ENCODE results near the gene DPY30.

DPY30 gene

DNA sequence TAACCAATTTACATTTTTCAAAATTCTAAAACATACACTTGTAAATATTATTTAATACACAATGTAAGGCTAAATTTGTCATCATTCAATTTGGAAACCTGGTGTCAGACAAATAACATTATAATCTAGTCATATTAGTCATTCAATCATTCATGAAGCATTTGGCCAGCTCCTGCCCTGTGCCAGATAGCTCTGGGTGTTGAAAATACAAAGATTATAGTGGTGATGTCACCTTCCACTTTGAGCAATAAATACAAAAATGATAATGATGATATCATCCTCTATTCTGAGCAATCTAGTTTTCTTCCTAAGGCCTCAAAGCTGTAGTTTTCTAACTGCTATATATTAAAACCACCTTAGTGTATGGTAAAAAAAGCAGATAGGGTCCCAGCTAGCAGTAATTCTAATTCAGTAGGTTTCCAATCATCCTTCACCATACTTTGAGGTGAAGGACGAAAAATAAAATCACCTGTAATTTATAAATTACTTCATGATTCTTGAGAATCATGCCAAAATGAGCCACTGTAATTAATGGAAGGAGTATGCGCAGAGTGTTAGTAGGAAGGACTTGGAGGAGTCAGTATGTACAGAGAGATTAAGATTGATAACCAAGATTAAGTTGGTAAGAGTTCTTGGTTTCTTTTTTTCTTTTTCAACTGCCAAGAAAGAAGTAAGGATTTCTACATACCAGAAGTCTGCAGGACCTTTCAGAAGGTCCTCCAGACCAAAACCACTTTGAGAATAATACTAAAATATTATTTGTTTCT, 52.0 kb downstream of the DPY30 start:
- Histone ChIP-seq H3K27ac (ENCODE audit: low read depth, low read length) (no peak overlapping the region), H4K20me1 (ENCODE audit: low read depth, low read length) (peaks cover 3% of the 10 kb centered on the region; the same call in 1 of the 2 replicates), H3K9me2 (replicated peaks; ENCODE audit: insufficient read depth, low read length) (no peaks in the 10 kb centered on the region), H3K4me2 (ENCODE audit: low read depth, low read length, poor library complexity, severe bottlenecking) (no peak overlapping the region), H3K27me3 (ENCODE audit: low read length) (no peaks in the 10 kb centered on the region), H2AFZ (ENCODE audit: low read depth, low read length, severe bottlenecking) (no peak overlapping the region), H3K4me3 (ENCODE audit: insufficient read depth, low read length, poor library complexity, severe bottlenecking) (no peak overlapping the region), H3K9me3 (ENCODE audit: insufficient read depth, low read length) (no peaks in the 10 kb centered on the region), H3K79me2 (ENCODE audit: insufficient read depth, low read length) (peaks cover 99% of the 10 kb centered on the region), H3K9ac (ENCODE audit: low read length) (no peak overlapping the region), H3F3A (ENCODE audit: insufficient read depth) (no peaks in the 10 kb centered on the region), H3K36me3 (ENCODE audit: low read length) (0 out of 2 replicates have a peak, but pooled peaks cover 2% of the 10 kb centered on the region)
- TF ChIP-seq, protein P1, sequence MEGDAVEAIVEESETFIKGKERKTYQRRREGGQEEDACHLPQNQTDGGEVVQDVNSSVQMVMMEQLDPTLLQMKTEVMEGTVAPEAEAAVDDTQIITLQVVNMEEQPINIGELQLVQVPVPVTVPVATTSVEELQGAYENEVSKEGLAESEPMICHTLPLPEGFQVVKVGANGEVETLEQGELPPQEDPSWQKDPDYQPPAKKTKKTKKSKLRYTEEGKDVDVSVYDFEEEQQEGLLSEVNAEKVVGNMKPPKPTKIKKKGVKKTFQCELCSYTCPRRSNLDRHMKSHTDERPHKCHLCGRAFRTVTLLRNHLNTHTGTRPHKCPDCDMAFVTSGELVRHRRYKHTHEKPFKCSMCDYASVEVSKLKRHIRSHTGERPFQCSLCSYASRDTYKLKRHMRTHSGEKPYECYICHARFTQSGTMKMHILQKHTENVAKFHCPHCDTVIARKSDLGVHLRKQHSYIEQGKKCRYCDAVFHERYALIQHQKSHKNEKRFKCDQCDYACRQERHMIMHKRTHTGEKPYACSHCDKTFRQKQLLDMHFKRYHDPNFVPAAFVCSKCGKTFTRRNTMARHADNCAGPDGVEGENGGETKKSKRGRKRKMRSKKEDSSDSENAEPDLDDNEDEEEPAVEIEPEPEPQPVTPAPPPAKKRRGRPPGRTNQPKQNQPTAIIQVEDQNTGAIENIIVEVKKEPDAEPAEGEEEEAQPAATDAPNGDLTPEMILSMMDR (IDR thresholded peaks at IDR 0.05; ENCODE audit: insufficient read depth, low read length, poor library complexity, severe bottlenecking): no peak
- no peak for TF ChIP-seq EZH2phosphoT487 (conservative IDR thresholded peaks at IDR 0.05; ENCODE audit: low read length)

DNA sequence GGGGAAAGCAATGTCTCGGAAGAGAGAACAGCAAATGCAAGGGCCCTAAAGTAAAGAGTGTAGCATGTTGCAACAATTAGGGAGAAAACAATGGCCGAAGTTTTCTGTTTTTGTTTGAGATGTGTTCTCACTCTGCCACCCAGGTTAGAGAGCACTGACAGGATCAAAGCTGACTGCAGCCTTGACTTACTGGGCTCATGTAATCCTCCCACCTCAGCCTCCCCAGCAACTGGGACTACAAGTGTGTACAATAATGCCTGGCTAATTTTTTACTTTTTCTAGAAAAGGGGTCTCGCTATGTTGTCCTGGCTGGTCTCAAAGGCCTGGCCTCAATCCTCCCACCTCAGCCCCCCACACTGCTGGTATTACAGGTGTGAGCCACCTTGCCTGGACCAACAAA, 52.7 kb downstream of the DPY30 start:
- no peaks in the 10 kb centered on the region for H3F3A ChIP-seq (ENCODE audit: insufficient read depth)
- H2AFZ ChIP-seq (ENCODE audit: low read depth, low read length, severe bottlenecking): no peak overlapping the region
- 0 out of 2 replicates have a peak, but pooled peaks cover 2% of the 10 kb centered on the region for H3K36me3 ChIP-seq (ENCODE audit: low read length)
- H4K20me1 ChIP-seq (ENCODE audit: low read depth, low read length): peaks cover 3% of the 10 kb centered on the region; the same call in 1 of the 2 replicates
- no peak overlapping the region for H3K4me3 ChIP-seq (ENCODE audit: insufficient read depth, low read length, poor library complexity, severe bottlenecking)
- H3K9ac ChIP-seq (ENCODE audit: low read length): no peak overlapping the region
- H3K27ac ChIP-seq (ENCODE audit: low read depth, low read length): no peak overlapping the region
- H3K9me2 ChIP-seq (replicated peaks; ENCODE audit: insufficient read depth, low read length): no peaks in the 10 kb centered on the region
- H3K4me2 ChIP-seq (ENCODE audit: low read depth, low read length, poor library complexity, severe bottlenecking): no peak overlapping the region
- TF ChIP-seq, protein P1 (IDR thresholded peaks at IDR 0.05; ENCODE audit: insufficient read depth, low read length, poor library complexity, severe bottlenecking): no peak
- no peaks in the 10 kb centered on the region for H3K9me3 ChIP-seq (ENCODE audit: insufficient read depth, low read length)
- H3K27me3 ChIP-seq (ENCODE audit: low read length): no peaks in the 10 kb centered on the region
- peaks cover 99% of the 10 kb centered on the region for H3K79me2 ChIP-seq (ENCODE audit: insufficient read depth, low read length)

DNA sequence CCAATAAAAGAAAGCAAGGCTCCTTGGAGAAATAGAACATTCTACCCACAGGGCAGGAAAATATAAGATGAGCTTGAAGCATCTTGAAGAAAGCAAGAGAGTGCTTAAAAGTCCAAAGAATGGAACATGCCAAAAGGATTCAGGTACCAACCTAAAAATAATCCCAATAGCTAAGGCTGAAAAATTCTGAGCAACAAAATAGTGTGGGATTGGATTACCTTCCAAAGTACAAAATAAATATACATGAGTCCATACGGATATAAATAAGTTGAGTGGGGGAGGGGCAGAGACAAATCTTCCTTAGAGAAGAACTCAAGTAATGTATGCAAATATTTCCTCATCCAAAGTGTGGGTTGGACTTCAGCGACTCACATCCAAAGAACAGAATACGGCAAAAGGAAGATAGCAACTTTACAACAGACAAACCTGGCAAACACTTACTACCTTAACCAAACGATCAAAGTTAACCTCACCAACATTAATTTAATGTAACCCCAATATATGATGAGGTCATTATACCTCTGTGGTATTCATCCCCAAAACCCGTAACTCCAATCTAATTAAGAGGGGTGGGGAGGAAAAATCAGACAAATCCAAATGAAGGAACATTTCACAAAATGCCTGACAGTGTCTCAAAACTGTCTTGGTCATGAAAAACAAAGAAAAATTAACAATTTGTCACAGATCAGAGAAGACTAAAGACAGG, 55.7 kb downstream of the DPY30 start:
- H3F3A ChIP-seq (ENCODE audit: insufficient read depth): peaks cover 9% of the 10 kb centered on the region; the same call in 1 of the 2 replicates
- H3K27me3 ChIP-seq (ENCODE audit: low read length): no peaks in the 10 kb centered on the region
- no peak for TF ChIP-seq EZH2phosphoT487 (conservative IDR thresholded peaks at IDR 0.05; ENCODE audit: low read length)
- H4K20me1 ChIP-seq (ENCODE audit: low read depth, low read length): peaks cover 5% of the 10 kb centered on the region
- peaks cover 99% of the 10 kb centered on the region for H3K79me2 ChIP-seq (ENCODE audit: insufficient read depth, low read length)
- H3K9me2 ChIP-seq (replicated peaks; ENCODE audit: insufficient read depth, low read length): no peaks in the 10 kb centered on the region
- no peak overlapping the region for H3K4me2 ChIP-seq (ENCODE audit: low read depth, low read length, poor library complexity, severe bottlenecking)
- H3K36me3 ChIP-seq (ENCODE audit: low read length): no peaks in the 10 kb centered on the region
- H3K27ac ChIP-seq (ENCODE audit: low read depth, low read length): no peak overlapping the region
- no peaks in the 10 kb centered on the region for H3K9me3 ChIP-seq (ENCODE audit: insufficient read depth, low read length)
- no peak overlapping the region for H3K4me3 ChIP-seq (ENCODE audit: insufficient read depth, low read length, poor library complexity, severe bottlenecking)
- H3K9ac ChIP-seq (ENCODE audit: low read length): no peak overlapping the region
- H2AFZ ChIP-seq (ENCODE audit: low read depth, low read length, severe bottlenecking): no peak overlapping the region

Data from SU-DHL-6 (cell line).